Dermis blood vessel endothelial cell (primary cell): ENCODE measurements around the gene NUTM2E. TPM values are rescaled to one million over a fixed set of nuclear protein-coding genes. Genes with fewer than 3 reads are reported as not detected.
"Not testable (repeated sequence)": the region's sequence is repeated elsewhere in the genome, so short reads cannot be mapped to it uniquely, and the experiment has no call there.

Source experiments
- DNase-seq: peaks from one replicate; pipeline ENCODE4 v3.0.0; 2010
- total RNA-seq: library from RNA; depleted of rRNA; stranded (reverse); fragments of >200 nt; gene quantifications from 2 replicates; pipeline ENCODE4 v1.2.3, GENCODE V29; 2014

NUTM2E gene, protein sequence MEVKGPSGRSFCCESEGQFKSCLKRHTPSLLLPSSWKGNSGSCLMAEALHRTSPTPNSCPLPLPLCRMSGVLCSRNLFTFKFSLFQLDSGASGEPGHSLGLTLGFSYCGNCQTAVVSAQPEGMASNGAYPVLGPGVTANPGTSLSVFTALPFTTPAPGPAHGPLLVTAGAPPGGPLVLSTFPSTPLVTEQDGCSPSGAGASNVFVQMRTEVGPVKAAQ (N-terminal part only)
- total RNA-seq, result not detected in 2 replicates

DNA sequence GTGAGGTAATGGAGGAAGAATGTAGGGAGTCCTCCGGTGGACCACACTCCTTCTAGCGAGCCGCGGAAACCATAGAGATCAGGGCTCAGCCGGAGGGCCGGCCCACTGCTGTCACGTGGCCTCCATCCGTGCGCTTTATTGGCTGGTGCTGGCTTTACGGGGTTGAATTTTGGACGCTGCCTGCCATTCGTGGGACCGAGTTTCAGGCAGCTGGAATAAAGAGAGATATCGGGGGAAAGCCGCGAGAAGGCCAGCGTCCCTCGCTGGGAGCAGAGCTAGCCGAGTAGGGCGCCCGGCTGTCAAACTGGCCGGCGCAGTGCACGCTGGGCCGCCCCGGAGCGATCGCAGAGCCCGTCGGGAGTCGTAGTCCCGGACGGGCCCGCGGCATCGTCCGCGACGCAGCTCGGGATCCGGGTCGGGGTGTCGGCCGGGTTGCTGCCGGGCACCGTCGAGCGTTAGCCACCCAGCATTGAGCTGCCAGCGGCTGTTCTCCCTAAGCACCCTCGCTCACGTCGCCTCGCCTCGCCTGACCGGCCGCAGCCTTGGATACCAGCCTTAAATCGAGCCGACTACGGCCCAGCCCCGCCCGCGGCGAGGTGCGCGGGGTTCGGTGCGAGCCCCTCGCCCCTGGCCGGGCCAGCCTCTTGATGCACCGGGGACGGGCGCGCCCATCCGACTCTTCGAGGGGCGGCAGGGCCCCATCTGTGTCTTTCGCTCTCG lies at the start of gene NUTM2E:
NUTM2E (plus strand) TSS at position 244 of the 720 bp plus-strand sequence. CDS start 15,002 bp downstream, outside the sequence.
- DNase-seq, result peak; percentile 67

DNA sequence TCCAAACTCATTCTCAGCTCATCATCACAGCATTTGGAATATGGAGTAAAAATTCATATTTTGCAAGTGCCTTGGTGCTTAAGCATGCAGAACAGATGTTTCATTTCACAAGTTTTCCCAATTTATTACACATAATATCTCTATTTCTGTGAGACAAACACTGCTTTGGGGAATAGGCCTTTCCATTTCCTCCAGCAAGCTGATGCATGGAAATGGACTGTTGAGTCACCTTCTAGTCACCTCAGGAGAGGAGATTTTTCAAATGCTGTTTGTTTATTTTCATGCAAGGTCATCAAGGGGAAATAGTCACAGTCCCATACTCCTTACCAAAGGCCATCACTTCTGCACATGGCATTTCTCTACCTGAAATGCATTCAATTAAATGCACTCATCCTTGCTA lies 48.5 kb upstream of the NUTM2E start:
- not testable (repeated sequence) for DNase-seq

DNA sequence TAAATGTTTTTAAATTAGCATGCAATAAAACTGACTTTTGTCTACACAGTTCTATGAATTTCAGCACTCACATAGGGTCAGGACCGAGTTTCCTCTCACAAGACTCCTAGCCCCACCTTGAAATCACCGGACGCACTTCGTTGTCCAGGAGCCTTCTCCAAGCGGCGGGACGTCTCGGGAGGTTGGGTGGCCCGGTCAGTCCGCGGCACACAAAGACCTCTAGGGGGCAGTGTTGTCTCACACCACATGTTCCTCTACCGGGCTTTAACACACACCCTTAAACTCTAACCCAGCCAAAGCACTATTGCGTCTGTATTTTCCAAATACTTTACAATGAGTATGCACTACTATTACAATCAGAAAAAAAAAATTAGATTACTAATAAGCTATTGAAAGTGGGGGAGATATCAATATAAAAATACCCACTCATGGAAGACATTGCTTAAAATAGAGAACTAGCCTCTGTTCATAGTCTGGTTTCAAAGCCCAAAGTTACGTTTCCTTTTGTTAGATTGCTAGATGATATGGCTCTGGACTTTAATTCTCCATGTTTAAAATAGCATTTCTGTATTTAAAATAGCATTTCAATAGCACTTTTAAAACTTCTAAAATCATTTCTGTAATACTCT lies 47.1 kb upstream of the NUTM2E start:
- peak; percentile 90 for DNase-seq

DNA sequence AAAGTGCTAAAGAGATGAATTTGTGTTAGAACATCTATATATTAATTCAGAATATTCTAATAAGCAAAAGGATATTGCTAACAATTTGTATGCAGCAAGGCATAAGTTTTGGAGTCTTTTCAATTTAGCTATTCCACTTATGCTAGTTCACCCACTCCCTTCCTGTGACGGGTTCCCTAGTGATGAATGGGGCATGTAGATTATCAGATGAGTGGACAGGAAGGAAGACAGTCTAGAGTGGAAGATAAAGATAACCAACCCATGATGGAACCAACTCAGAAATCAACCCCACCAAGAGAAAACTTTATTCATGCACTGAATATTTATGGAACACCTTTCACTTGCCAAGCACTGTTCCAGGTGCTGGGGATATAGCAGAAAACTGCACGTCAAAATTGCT lies 46.5 kb upstream of the NUTM2E start:
- peak; percentile 2 for DNase-seq

DNA sequence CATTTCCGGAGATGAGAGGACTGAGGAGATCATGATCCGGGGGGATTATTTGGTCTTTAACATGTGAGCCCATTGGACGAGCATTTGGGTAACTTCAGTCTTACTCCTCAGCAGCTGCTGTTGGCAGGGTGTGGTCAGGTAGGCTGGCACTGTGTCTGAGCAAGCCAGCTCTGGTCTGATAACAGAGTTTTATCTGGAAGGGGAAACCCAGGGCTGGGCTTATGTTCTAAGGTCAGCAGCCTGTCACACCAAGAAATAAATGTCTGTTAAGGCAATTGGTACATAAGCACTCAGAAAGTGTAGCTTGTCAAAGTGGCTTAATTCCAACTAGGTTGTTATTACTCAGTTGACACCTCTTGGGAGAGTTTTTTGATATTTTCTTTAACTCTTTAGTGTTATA lies 45.0 kb upstream of the NUTM2E start:
- not testable (repeated sequence) for DNase-seq

DNA sequence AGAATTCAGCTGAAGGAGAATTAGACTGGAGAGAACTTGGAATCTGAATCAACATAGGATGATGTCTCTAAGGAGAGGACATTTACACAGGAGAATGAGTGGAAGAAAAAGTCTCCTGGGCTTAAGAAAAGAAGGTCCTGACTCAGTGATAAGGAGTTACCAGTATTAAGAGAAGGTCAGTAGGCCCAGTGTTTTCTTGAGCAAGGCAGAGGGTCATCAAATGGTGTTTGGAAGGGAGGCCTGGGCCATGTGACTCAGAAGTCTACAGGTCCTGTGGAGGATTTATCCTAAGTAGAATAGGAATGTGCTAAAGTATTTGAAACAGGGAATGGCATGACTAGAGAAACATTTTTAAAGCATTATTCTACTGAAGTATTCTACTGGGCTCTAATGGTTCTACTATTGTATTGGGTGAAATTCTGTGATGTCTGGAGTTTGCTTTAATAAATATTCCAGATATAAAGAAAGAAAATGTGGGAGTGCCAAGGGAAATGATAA lies 39.0 kb upstream of the NUTM2E start:
- DNase-seq, result not testable (repeated sequence)

DNA sequence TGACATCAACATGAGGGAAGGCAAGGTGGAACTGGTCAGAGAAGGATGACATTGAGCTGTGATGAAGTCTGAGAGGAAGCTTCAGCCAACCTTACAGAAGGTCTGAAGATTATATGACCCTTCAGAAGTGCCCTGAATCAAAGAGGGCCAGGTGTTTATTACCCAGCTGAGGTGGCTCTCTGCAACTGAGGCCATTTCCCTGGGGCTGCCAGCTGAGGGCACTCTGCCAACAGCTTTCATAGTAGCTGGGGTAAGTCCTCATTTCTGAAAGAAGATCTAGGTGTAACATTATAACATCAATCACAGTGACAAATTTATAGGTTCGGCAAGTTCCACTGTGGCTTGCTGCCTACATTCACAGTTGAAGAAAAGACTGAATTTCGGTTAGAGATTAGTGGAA lies 37.2 kb upstream of the NUTM2E start:
- not testable (repeated sequence) for DNase-seq

DNA sequence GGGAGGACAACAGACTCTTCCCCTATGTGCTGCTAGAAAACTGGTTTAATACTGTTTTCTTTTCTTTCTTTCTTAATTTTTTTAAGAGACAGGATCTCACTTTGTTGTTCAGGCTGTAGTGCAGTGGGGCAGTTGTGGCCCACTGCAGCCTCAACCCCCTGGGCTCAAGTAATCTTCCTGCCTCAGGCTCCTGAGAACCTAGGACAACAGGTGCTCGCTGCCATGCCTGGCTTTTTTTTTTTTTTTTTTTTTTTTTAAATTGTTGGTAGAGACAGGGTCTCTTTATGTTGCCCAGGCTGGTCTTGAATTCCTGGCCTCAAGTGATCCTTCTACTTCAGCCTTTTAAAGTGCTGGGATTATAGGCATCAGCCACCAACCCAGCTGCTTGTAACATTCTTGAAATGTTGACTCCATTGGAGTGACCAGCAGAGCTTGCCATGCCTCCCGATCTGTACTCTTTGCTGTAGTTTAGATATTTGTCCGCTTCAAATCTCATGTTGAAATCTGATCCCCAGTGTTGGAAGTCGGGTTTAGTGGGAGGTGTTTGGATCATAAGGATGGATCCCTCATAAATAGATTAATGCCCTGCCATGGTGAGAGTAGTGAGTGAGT lies 34.5 kb upstream of the NUTM2E start:
- not testable (repeated sequence) for DNase-seq

DNA sequence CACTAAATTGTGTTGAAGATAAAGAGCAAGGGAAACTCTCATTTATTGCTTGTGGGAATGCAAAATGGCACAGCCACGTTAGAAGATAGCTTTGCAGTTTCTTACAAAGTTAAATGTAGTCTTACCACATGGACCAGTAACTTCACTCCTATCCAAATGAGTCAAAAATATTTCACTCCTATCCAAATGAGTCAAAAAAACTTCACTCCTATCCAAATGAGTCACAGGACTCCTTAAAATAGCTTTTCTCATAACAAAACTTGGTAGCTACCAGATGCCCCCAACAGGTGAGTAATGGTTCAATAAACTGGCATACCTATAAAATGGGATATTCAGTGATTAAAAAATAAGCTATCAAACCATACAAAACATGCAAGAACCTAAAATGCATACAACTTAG lies 27.2 kb upstream of the NUTM2E start:
- not testable (repeated sequence) for DNase-seq

DNA sequence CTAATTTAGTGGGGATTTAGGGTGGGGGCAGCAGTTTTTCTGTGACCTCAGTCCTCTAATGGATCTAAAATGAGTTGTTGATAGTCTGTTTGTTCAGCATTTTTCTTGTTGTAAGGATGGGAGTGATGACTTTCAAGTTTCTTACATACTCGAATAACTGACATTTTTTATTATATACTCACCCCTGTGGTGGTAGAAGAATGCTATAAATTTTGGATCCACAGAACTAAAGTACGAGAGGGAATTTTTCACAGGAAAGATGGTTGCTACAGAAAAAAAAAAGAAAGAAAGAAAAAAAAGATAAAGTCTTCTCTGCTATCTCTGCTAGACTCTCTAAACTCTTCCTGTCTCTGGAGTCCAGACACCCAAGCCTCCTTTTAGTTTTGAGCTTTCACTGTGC lies 20.7 kb upstream of the NUTM2E start:
- DNase-seq, result not testable (repeated sequence)

DNA sequence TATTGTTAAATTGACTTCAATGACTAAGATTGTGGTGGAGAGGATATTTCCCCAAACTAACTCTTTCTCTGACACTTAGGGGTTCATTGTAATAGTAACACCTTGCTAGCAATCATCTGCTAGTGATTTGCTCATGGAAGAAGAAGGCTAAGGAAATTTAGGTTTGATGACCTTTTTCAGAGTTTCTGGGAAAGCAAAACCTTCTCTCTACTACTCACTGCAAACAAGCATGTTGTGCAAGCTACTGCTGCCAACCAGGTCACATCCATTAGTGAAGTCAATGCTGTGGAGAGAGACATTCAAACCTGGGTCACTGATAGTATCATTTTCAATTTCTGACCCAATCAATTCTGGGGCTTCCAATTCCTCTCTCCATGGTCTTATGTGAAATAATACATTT lies 14.6 kb upstream of the NUTM2E start:
- not testable (repeated sequence) for DNase-seq

DNA sequence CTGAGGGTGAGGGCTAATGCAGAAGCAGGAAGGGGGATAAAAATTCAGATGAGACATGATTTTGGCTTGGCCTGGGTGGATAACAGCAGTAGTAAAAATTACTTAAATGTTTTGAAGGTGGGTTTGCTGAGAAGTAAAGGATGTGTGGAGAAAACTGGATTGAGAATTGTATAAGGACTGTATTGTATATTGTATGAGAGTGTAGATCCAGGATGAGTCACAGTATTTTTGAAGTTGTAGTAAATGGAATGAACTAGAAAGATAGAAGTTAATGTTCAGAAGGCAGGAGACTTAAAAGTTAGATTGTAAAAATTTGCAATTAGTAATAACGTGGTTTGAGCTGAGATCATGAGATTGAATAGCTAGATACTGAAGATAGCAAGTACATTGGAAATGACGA lies 10.2 kb upstream of the NUTM2E start:
- DNase-seq, result not testable (repeated sequence)

DNA sequence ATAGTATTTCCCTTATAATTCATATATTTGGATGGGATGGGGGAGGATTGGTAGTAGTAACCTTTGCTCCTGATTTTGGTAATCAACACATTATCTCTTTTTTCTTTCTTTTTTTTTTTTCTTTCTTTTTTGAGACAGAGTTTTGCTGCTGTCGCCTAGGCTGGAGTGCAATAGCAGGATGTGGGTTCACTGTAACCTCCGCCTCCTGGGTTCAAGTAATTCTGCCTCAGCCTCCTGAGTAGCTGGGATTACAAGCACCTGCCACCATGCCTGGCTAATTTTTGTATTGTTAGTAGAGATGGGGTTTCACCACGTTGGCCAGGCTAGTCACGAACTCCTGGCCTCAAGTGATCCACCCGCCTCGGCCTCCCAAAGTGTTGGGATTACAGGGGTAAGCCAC lies 3.2 kb upstream of the NUTM2E start:
- not testable (repeated sequence) for DNase-seq

DNA sequence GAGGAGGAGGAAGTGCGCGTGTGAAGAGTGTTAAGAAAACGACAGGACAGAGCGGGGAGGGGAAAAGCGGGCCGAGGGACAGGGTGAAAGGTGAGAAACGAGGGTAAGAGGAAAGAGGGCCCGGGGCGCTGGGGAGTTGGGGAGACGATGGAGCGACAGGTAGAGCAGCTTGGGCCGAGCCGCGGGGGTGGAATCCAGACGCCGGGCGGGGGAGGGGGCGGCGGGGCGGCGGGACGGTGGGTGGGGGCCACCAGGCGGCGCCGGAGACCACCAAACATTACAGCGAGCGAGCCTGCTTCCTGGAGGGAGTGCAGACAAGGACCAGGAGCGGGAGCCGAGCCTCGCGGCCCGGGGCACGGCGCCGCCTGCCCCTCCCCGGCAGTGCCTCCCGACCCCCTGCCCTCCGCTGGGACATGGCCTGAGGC lies 940 bp upstream of the NUTM2E start:
- DNase-seq, result peak; percentile 0

DNA sequence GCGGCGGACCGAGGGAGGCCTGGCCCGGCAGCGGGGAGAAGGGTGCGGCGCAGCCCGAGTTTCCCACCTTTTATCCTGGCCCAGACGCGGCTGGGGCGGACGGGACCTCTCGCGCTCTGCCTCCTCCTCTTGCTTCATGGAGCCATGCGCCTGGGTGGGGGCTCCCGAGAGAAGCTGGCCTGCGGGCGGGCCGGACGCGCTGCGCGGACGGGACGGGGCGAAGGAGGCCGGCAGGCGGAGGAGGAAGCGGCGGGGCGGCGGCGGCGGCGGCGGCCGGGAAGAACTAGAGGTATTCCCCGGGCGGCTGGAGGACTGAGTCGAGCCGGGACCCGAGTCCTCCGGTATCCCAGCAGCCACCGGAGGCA lies 426 bp upstream of the NUTM2E start:
- peak; percentile 8 for DNase-seq

DNA sequence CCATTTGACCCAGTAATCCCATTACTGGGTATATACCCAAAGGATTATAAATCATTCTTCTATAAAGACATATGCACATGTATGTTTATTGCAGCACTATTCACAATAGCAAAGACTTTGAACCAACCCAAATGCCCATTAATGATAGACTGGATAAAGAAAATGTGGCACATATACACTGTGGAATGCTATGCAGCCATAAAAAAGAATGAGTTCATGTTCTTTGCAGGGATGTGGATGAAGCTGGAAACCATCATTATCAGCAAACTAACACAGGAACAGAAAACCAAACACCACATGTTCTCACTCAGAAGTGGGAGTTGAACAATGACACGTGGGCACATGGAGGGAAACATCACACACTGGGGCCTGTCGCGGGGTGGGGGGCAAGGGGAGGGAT lies 7.3 kb downstream of the NUTM2E start:
- DNase-seq, result not testable (repeated sequence)

DNA sequence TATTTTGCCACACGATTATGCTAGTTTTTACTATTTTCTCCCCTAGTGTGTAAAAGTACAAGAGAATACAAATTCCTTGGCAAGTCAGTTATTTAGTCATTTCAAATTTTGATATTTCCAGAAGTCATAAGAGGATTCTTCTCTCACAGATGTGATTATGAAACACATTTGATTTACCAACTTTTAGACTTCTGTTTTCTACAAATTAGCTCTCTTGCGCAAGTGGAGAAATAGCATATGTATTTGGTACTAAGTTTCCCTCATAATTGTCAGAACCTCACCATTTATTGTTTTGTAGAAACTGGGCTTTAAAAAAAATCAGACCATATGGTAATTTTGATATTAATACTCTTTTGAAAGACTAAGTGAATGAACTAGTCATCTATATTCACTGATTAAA lies 9.4 kb downstream of the NUTM2E start:
- not testable (repeated sequence) for DNase-seq

DNA sequence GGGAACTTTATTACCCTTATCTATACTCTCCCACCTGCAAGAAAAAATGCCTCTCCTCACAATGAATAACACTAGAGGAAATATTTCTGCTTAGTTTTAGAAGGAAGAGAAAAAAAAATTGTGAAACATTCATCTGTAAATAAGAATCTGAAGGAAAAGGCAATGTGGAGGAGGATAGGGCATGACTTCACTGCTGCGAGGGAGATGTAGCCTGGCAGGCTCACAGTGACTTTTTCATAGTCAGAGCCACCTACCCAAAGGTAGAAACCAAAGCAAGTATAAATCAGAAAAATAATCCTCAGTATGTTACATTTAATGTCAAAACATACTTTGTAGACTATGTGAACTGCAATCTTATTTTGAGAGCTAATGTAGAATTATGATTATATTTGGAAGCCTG lies 10.4 kb downstream of the NUTM2E start:
- not testable (repeated sequence) for DNase-seq

DNA sequence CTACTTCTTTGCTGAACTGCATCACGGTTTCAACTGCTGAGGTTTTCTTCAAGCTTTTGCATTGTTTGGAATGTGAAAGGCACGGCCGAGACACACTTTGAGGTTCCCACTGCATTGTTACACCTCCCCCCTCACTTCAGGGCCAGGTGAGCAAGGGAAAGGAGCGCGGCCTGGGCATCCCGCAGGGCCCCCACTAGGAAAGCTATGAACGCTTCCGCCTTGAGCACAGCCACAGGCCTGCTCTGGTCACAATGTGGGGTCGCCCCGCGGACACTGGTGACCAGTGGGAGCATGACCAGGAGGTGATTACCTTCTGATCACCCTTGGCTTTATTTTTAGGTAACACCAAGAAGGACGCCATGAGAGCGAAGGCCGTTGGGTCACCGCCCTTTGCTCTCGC lies 11.9 kb downstream of the NUTM2E start:
- DNase-seq, result not testable (repeated sequence)

DNA sequence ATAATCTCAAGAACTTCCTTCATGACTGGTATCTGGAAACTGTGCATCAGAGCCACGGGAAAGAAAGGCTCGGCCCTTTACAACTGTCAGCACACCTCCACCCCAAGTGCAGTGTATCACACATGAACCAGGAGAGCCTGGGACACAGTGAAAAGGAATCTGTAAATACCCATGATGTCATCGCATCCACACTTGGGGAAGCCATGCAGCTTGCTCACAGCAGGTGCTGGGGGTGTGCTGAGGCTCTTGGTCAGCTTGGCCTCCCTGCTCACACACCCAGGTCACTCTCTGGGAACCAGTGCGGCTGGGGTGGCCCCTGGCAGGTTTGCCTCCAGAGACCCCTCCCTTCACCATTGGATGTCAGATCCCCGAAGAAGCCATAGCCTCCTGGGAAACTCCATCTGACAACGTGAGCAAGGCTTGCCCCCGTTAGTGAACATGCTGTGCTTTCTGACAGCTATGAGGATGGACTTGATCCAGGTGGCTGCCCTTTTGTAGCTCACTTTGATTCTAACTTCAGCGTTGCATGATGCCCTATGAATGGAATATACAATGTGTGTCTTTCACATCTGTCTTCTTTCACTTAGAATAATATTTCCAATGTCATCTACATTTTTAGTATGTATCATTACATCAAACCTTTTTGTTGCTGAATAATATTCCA lies 26.8 kb downstream of the NUTM2E start:
- not testable (repeated sequence) for DNase-seq

DNA sequence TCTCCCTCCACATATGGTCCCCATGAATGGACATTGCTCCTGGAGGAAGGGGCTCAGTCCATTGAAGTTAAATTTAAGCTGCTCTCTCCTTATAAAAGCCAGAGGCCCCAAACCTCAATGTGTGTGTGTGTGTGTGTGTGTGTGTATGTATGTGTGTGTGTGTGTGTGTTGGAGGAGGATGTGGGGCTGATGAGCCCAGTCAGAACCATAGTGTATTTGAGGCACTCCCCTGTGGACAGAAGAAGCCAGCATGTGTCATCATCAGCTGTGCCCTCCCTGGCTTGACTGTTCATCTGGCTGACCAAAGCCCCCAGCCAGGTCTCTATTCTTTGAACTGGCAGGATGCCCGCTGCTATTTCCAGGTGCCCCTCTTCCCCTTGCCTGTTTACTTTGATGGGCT lies 35.7 kb downstream of the NUTM2E start:
- not testable (repeated sequence) for DNase-seq

DNA sequence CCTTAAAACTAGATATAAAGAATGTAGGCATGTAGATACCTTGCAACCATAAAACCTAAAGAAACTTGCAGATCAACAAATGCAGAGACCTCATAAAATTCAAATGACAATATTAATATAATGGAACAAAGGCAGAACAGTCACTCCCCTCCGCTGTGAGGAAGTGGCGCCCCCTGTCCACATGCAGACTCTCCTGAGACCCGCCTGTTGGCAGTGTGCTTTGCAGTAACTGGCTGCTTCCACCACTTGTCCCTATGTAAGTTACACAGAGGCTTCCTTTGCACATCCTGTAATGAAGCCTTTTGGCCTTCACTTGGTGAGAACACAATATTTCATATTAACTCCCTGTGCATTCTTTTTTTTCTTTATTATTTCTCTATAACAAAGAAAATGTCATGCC lies 36.3 kb downstream of the NUTM2E start:
- not testable (repeated sequence) for DNase-seq
